Forelimb muscle (tissue), 1 donor: ENCODE results near the gene S1PR4. TPM values are rescaled to one million over a fixed set of nuclear protein-coding genes. Genes with fewer than 3 reads are reported as not detected.
"Not testable (repeated sequence)": the region's sequence is repeated elsewhere in the genome, so short reads cannot be mapped to it uniquely, and the experiment has no call there.

Source experiments
- DNase-seq: peaks from one replicate; pipeline ENCODE4 v3.0.0-alpha.2; 2013; ENCODE audit warnings: low read depth
- polyA plus RNA-seq: library from polyadenylated mRNA; unstranded; fragments of 120-200 nt; gene quantifications from one replicate; pipeline ENCODE4 v1.2.1, GENCODE V29; 2013; ENCODE audit not compliant: insufficient read length

The S1PR4 gene
- polyA plus RNA-seq, 1 donor, result 0.56 TPM

- no peak for DNase-seq
These were observed 14.9 kb downstream of the S1PR4 start for GRCh38 chr19:3193256-3194105.

GRCh38 chr19:3194106-3195087, 15.8 kb downstream of the S1PR4 start:
- no peak for DNase-seq

- DNase-seq, result no peak
These were observed 17.7 kb downstream of the S1PR4 start for GRCh38 chr19:3196064-3196932.

- no peak for DNase-seq
These were observed 18.3 kb downstream of the S1PR4 start for GRCh38 chr19:3196933-3197205.

- no peak for DNase-seq
These were observed 20.5 kb downstream of the S1PR4 start for GRCh38 chr19:3198901-3199700.

- no peak for DNase-seq
These were observed 22.6 kb downstream of the S1PR4 start for GRCh38 chr19:3201072-3201700.

- no peak for DNase-seq
These were observed 23.3 kb downstream of the S1PR4 start for GRCh38 chr19:3201911-3202310.

GRCh38 chr19:3202346-3202745, 23.8 kb downstream of the S1PR4 start:
- DNase-seq, result no peak

GRCh38 chr19:3202895-3203294, 24.3 kb downstream of the S1PR4 start:
- DNase-seq, result not testable (repeated sequence)

- DNase-seq, result no peak
These were observed 25.5 kb downstream of the S1PR4 start for GRCh38 chr19:3203805-3204645.

GRCh38 chr19:3204646-3205275, 26.2 kb downstream of the S1PR4 start:
- DNase-seq, result no peak

- no peak for DNase-seq
These were observed 27.8 kb downstream of the S1PR4 start for GRCh38 chr19:3206216-3206953.

- DNase-seq, result no peak
These were observed 29.1 kb downstream of the S1PR4 start for GRCh38 chr19:3207461-3208242.

GRCh38 chr19:3208317-3209207, 30.0 kb downstream of the S1PR4 start:
- no peak for DNase-seq

- DNase-seq, result no peak
These were observed 31.9 kb downstream of the S1PR4 start for GRCh38 chr19:3210347-3211017.

- DNase-seq, result no peak
These were observed 32.6 kb downstream of the S1PR4 start for GRCh38 chr19:3211191-3211590.
